Neuron (in vitro differentiated cells): ENCODE measurements around the gene CEACAM21.
"Not testable (repeated sequence)": the region's sequence is repeated elsewhere in the genome, so short reads cannot be mapped to it uniquely, and the experiment has no call there.

Experiments
- H2AFZ ChIP-seq: one replicate; pipeline ENCODE4 v1.6.1; 2013; ENCODE audit warnings: low read depth, mild to moderate bottlenecking, inconsistent platforms, low read length, moderate library complexity
- H3K27me3 ChIP-seq: one replicate; pipeline ENCODE4 v1.6.1; 2013; ENCODE audit warnings: low read length; ENCODE audit not compliant: insufficient read depth
- H3K36me3 ChIP-seq: one replicate; pipeline ENCODE4 v1.6.1; 2013; ENCODE audit warnings: low read length; ENCODE audit not compliant: insufficient read depth
- H3K4me1 ChIP-seq: one replicate; pipeline ENCODE4 v1.6.1; 2013; ENCODE audit warnings: low read length; ENCODE audit not compliant: insufficient read depth
- H3K4me3 ChIP-seq: 2 replicates; pipeline ENCODE4 v1.5.1; 2013; ENCODE audit warnings: mild to moderate bottlenecking, low read length, moderate library complexity
- H3K9me3 ChIP-seq: one replicate; pipeline ENCODE4 v1.6.1; 2013; ENCODE audit warnings: low read length

CEACAM21 gene

GRCh38 chr19:41554907-41555306, 21.1 kb upstream of the CEACAM21 start:
- no peaks in the 10 kb centered on the region for H3K36me3 ChIP-seq
- no peaks in the 10 kb centered on the region for H3K27me3 ChIP-seq
- no peaks in the 10 kb centered on the region for H3K9me3 ChIP-seq
- H3K4me3 ChIP-seq = no peak overlapping the region
- H2AFZ ChIP-seq = no peak overlapping the region
- no peaks in the 10 kb centered on the region for H3K4me1 ChIP-seq

- H2AFZ ChIP-seq = no peak overlapping the region
- H3K27me3 ChIP-seq = no peaks in the 10 kb centered on the region
- H3K4me1 ChIP-seq = no peaks in the 10 kb centered on the region
- no peak overlapping the region for H3K4me3 ChIP-seq
- H3K9me3 ChIP-seq = no peaks in the 10 kb centered on the region
- no peaks in the 10 kb centered on the region for H3K36me3 ChIP-seq
Measured at GRCh38 chr19:41555748-41556147, 20.2 kb upstream of the CEACAM21 start.

GRCh38 chr19:41563854-41564514, 12.0 kb upstream of the CEACAM21 start:
- H3K9me3 ChIP-seq = no peaks in the 10 kb centered on the region
- no peaks in the 10 kb centered on the region for H3K4me1 ChIP-seq
- H3K4me3 ChIP-seq = no peak overlapping the region
- H2AFZ ChIP-seq = no peak overlapping the region
- no peaks in the 10 kb centered on the region for H3K36me3 ChIP-seq
- H3K27me3 ChIP-seq = no peaks in the 10 kb centered on the region

DNA sequence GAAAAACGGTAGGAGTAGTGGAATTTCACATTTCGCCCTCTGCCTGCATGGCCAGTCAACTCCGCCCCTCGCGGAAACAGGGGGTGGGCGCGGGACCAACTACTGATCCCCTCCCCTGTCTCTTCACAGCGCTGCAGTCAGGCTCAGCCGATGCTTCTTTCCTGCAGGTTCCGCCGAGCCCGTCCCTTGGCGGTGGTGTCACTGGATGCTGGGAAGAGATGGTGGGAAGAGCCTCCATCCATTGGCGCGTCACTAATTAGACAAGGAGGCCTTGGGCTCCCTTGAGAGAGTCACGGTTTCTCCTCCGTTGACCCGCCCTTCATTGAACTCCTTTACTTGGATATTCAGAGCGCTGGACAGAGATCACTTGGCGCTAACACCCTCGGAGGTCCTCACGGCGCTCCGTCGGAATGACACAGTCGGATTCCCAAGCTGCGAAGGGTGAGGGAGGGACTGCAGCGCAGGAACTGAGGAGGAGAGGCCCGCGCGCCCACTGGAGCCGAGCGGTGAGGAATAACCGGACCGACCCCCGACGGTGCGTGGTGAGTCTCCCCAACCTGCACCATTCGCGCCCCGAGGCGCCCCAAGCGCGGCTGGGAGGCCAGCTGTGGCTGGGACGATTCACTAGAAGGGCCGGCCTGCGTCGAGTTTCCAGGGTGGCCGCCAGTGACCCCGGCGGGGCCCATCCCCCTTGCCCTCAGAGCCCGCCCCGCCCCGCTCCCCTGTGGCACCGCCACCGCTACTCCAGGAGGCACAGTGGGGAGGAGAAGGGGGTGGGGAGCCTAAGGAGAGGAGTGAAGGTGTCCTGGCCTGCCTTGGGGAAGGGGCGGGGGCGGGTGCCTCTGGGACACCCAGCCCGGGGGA, 11.2 kb upstream of the CEACAM21 start:
- no peak overlapping the region for H3K4me3 ChIP-seq
- no peaks in the 10 kb centered on the region for H3K27me3 ChIP-seq

GRCh38 chr19:41565379-41565720, 10.6 kb upstream of the CEACAM21 start:
- H3K4me1 ChIP-seq = no peaks in the 10 kb centered on the region
- H3K9me3 ChIP-seq = no peaks in the 10 kb centered on the region
- H3K36me3 ChIP-seq = no peaks in the 10 kb centered on the region
- no peak overlapping the region for H2AFZ ChIP-seq
- no peaks in the 10 kb centered on the region for H3K27me3 ChIP-seq
- no peak overlapping the region for H3K4me3 ChIP-seq

More for the DNA sequence above, 11.2 kb upstream of the CEACAM21 start:
- no peaks in the 10 kb centered on the region for H3K4me1 ChIP-seq
- no peak overlapping the region for H2AFZ ChIP-seq
- no peaks in the 10 kb centered on the region for H3K36me3 ChIP-seq
- H3K9me3 ChIP-seq = no peaks in the 10 kb centered on the region

- Histone ChIP-seq H3K4me3 (no peak overlapping the region), H3K27me3 (no peaks in the 10 kb centered on the region), H3K36me3 (no peaks in the 10 kb centered on the region), H3K9me3 (no peaks in the 10 kb centered on the region), H3K4me1 (no peaks in the 10 kb centered on the region), H2AFZ (no peak overlapping the region)
Measured at GRCh38 chr19:41566001-41566400, 10.0 kb upstream of the CEACAM21 start.

DNA sequence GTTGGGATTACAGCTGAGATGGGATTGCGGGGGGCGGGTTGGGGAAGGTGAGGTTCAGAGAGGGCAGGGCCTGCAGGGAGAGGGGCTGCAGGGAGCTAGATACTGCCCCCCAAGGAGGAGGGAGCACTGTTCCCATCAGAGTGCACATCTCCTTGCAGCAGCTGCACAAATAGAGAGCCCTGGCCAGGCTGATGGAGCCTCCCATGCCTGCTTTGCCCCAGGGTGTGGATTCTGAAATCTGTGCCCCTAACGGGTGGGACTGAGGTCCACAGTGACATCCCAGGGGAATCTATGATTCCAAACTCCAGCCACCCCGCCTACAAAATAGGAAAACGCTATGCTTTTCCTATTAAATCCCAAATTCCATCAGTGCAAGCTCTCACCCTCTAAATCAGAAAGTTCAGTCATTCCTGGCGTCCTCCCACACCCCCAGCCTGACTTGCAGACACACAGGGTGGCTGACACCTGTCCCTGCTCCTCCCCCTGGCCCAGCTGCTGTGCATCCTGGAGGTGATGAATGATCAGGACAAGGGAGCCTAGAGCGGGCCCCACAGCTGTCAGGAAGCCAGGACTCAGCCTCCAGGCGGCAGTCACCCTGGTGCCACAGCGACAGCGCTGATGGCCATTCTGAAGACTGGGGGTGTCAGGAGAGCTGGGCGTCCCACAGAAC, 6.3 kb upstream of the CEACAM21 start:
- Histone ChIP-seq H3K9me3 (no peaks in the 10 kb centered on the region), H3K4me1 (no peaks in the 10 kb centered on the region), H2AFZ (no peak overlapping the region), H3K4me3 (no peak overlapping the region), H3K27me3 (peaks cover 5% of the 10 kb centered on the region), H3K36me3 (no peaks in the 10 kb centered on the region)

GRCh38 chr19:41570179-41570578, 5.8 kb upstream of the CEACAM21 start:
- H3K4me3 ChIP-seq = no peak overlapping the region
- H3K4me1 ChIP-seq = no peaks in the 10 kb centered on the region
- H3K27me3 ChIP-seq = peaks cover 5% of the 10 kb centered on the region
- no peak overlapping the region for H2AFZ ChIP-seq
- H3K36me3 ChIP-seq = no peaks in the 10 kb centered on the region
- H3K9me3 ChIP-seq = no peaks in the 10 kb centered on the region

DNA sequence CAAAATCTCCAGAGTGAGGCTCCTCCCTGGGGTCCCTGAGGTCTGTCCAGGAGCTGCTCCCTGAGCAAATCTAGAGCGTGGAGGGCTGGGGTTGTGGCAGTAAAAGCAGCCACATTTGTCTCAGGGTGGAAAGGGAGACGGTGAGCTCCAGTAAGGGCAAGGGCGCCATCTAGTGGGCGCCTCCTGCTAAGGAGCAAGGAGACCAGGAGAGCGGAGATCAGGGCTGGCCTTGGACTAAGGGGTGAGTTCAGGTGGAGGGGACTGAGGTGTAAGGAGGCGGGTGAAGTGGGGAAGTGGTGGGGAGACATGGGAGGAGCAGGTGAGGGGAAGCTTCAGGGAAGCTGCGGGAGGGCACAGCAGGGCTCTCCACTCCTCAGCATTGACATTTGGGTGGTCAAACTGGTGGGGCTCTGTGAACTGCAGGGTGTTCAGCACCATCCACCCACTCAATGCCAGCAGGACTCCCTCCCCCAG, 5.3 kb upstream of the CEACAM21 start:
- Histone ChIP-seq H3K4me1 (no peaks in the 10 kb centered on the region), H3K27me3 (peaks cover 5% of the 10 kb centered on the region), H3K4me3 (no peak overlapping the region), H2AFZ (no peak overlapping the region), H3K9me3 (no peaks in the 10 kb centered on the region), H3K36me3 (no peaks in the 10 kb centered on the region)

GRCh38 chr19:41577144-41577830, 1.3 kb downstream of the CEACAM21 start:
- Histone ChIP-seq H3K9me3 (peaks cover under 1% of the 10 kb centered on the region), H3K4me3 (no peak overlapping the region), H3K27me3 (peaks cover 5% of the 10 kb centered on the region), H3K36me3 (no peaks in the 10 kb centered on the region), H2AFZ (no peak overlapping the region), H3K4me1 (no peaks in the 10 kb centered on the region)

GRCh38 chr19:41577833-41578232, 1.9 kb downstream of the CEACAM21 start:
- Histone ChIP-seq H3K4me1 (no peaks in the 10 kb centered on the region), H3K4me3 (no peak overlapping the region), H3K27me3 (peaks cover 5% of the 10 kb centered on the region), H3K9me3 (peaks cover 2% of the 10 kb centered on the region), H3K36me3 (no peaks in the 10 kb centered on the region), H2AFZ (no peak overlapping the region)

DNA sequence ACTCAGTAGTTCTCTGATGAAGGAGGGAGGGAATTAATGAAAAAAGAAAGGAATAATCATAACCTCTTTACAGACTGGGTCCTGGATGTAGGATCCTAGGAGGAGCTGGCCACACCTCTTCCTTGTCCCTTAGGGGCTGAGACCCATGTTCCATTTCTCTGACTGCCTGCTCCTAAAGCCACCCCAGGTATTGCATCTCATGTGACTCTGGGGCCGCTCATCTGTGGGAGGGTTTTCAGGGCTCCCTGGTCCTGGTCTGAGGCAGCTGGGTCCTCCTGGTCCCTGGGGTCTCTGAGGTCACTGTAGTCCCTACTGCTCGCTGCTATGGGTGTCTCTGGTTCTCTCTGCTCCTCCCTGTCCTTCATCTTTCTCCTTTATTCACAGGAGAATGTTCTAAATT, 2.9 kb downstream of the CEACAM21 start:
- H3K4me3 ChIP-seq = no peak overlapping the region
- no peaks in the 10 kb centered on the region for H3K4me1 ChIP-seq
- peaks cover 2% of the 10 kb centered on the region for H3K9me3 ChIP-seq
- no peaks in the 10 kb centered on the region for H3K36me3 ChIP-seq
- no peak overlapping the region for H2AFZ ChIP-seq
- no peaks in the 10 kb centered on the region for H3K27me3 ChIP-seq

- H3K36me3 ChIP-seq, H3K27me3 ChIP-seq, H3K4me3 ChIP-seq, H2AFZ ChIP-seq, H3K4me1 ChIP-seq, H3K9me3 ChIP-seq: not testable (repeated sequence)
Measured at GRCh38 chr19:41581068-41581467, 5.1 kb downstream of the CEACAM21 start.
